Esophagus squamous epithelium (tissue), 4 donors: Measurements from ENCODE around the gene KLHDC10.

ENCODE experiments used
- POLR2A ChIP-seq, 4 donors: fragments of 450-650 bp; IDR thresholded peaks; one replicate each; pipeline ENCODE4 v1.6.1; 2017; ENCODE audit warnings: antibody characterized with exemption in 4 of 4, mild to moderate bottlenecking in 4 of 4, moderate library complexity in 3 of 4
- TF ChIP-seq, protein P1 (sequence below), 6 experiments: fragments of 450-650 bp in 4 of 6; fragments of 200-600 bp in 2 of 6; sonication (generic) in 2 of 6; IDR thresholded peaks; one replicate each; pipeline ENCODE4 v1.5.1; 2016 to 2019; ENCODE audit warnings: antibody characterized with exemption in 6 of 6, mild to moderate bottlenecking in 4 of 6, moderate library complexity in 4 of 6

- TF ChIP-seq, protein P1, sequence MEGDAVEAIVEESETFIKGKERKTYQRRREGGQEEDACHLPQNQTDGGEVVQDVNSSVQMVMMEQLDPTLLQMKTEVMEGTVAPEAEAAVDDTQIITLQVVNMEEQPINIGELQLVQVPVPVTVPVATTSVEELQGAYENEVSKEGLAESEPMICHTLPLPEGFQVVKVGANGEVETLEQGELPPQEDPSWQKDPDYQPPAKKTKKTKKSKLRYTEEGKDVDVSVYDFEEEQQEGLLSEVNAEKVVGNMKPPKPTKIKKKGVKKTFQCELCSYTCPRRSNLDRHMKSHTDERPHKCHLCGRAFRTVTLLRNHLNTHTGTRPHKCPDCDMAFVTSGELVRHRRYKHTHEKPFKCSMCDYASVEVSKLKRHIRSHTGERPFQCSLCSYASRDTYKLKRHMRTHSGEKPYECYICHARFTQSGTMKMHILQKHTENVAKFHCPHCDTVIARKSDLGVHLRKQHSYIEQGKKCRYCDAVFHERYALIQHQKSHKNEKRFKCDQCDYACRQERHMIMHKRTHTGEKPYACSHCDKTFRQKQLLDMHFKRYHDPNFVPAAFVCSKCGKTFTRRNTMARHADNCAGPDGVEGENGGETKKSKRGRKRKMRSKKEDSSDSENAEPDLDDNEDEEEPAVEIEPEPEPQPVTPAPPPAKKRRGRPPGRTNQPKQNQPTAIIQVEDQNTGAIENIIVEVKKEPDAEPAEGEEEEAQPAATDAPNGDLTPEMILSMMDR (IDR thresholded peaks at IDR 0.05) = no peak
- TF ChIP-seq POLR2A (IDR thresholded peaks at IDR 0.05) = no peak
Observed at GRCh38 chr7:130087364-130087763, 17.0 kb downstream of the KLHDC10 start.
